Measurements from ENCODE around the gene DUSP14. TPM values are rescaled to one million over a fixed set of nuclear protein-coding genes. Genes with fewer than 3 reads are reported as not detected.

Gene DUSP14
- total and polyA plus RNA-seq, 9 of the 15 experiments (the other 6 are each of a cell fraction or from before 2014, with no cell fraction given) = 20.2 to 74.0 (median 31.8) TPM

- no peak for TF ChIP-seq ZNF224 (CRISPR knock-in tag; IDR thresholded peaks at IDR 0.05)
- no peak for TF ChIP-seq ZC3H4 (CRISPR knock-in tag; IDR thresholded peaks at IDR 0.05; ENCODE audit: borderline replicate concordance)
- TF ChIP-seq ZNF766 (CRISPR knock-in tag; conservative IDR thresholded peaks at IDR 0.05) = no peak
- TF ChIP-seq HMGN3 (IDR thresholded peaks at IDR 0.05; ENCODE audit: borderline replicate concordance, extremely low read depth, insufficient read length, low read depth, low read length) = peak; percentile 38
- no peak for TF ChIP-seq MTF1 (CRISPR knock-in tag; IDR thresholded peaks at IDR 0.05; ENCODE audit: borderline replicate concordance)
- no peak for TF ChIP-seq LEF1 (IDR thresholded peaks at IDR 0.05)
- TF ChIP-seq, protein P1, sequence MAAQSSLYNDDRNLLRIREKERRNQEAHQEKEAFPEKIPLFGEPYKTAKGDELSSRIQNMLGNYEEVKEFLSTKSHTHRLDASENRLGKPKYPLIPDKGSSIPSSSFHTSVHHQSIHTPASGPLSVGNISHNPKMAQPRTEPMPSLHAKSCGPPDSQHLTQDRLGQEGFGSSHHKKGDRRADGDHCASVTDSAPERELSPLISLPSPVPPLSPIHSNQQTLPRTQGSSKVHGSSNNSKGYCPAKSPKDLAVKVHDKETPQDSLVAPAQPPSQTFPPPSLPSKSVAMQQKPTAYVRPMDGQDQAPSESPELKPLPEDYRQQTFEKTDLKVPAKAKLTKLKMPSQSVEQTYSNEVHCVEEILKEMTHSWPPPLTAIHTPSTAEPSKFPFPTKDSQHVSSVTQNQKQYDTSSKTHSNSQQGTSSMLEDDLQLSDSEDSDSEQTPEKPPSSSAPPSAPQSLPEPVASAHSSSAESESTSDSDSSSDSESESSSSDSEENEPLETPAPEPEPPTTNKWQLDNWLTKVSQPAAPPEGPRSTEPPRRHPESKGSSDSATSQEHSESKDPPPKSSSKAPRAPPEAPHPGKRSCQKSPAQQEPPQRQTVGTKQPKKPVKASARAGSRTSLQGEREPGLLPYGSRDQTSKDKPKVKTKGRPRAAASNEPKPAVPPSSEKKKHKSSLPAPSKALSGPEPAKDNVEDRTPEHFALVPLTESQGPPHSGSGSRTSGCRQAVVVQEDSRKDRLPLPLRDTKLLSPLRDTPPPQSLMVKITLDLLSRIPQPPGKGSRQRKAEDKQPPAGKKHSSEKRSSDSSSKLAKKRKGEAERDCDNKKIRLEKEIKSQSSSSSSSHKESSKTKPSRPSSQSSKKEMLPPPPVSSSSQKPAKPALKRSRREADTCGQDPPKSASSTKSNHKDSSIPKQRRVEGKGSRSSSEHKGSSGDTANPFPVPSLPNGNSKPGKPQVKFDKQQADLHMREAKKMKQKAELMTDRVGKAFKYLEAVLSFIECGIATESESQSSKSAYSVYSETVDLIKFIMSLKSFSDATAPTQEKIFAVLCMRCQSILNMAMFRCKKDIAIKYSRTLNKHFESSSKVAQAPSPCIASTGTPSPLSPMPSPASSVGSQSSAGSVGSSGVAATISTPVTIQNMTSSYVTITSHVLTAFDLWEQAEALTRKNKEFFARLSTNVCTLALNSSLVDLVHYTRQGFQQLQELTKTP (IDR thresholded peaks at IDR 0.05; ENCODE audit: low read depth in 1 of 2, partially characterized antibody in 2 of 2) = peak in 1 of 2 experiments; percentile 22
- no peak for TF ChIP-seq TFAM (CRISPR knock-in tag; conservative IDR thresholded peaks at IDR 0.05)
- TF ChIP-seq, protein P2, sequence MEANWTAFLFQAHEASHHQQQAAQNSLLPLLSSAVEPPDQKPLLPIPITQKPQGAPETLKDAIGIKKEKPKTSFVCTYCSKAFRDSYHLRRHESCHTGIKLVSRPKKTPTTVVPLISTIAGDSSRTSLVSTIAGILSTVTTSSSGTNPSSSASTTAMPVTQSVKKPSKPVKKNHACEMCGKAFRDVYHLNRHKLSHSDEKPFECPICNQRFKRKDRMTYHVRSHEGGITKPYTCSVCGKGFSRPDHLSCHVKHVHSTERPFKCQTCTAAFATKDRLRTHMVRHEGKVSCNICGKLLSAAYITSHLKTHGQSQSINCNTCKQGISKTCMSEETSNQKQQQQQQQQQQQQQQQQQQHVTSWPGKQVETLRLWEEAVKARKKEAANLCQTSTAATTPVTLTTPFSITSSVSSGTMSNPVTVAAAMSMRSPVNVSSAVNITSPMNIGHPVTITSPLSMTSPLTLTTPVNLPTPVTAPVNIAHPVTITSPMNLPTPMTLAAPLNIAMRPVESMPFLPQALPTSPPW (CRISPR knock-in tag; IDR thresholded peaks at IDR 0.05) = peak; percentile 96
- no peak for TF ChIP-seq PHB2 (IDR thresholded peaks at IDR 0.05; ENCODE audit: low read depth)
- TF ChIP-seq MAFK (IDR thresholded peaks at IDR 0.05; ENCODE audit: low read length) = no peak
- no peak for TF ChIP-seq ATF1 (CRISPR knock-in tag; IDR thresholded peaks at IDR 0.05)
- no peak for TF ChIP-seq ATF1 (tag; IDR thresholded peaks at IDR 0.05)
- no peak for TF ChIP-seq TRIM28 (IDR thresholded peaks at IDR 0.05)
- TF ChIP-seq PHF8 (IDR thresholded peaks at IDR 0.05; ENCODE audit: borderline replicate concordance, low read length) = peak; percentile 70; the same call in 1 of the 2 replicates
- no peak for TF ChIP-seq SMARCC2 (IDR thresholded peaks at IDR 0.05; ENCODE audit: low read depth)
- no peak for TF ChIP-seq ZNF778 (CRISPR knock-in tag; IDR thresholded peaks at IDR 0.05)
- TF ChIP-seq, protein P3, sequence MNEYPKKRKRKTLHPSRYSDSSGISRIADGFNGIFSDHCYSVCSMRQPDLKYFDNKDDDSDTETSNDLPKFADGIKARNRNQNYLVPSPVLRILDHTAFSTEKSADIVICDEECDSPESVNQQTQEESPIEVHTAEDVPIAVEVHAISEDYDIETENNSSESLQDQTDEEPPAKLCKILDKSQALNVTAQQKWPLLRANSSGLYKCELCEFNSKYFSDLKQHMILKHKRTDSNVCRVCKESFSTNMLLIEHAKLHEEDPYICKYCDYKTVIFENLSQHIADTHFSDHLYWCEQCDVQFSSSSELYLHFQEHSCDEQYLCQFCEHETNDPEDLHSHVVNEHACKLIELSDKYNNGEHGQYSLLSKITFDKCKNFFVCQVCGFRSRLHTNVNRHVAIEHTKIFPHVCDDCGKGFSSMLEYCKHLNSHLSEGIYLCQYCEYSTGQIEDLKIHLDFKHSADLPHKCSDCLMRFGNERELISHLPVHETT (CRISPR knock-in tag; conservative IDR thresholded peaks at IDR 0.05 in 1 of 2, IDR thresholded peaks at IDR 0.05 in 1 of 2) = peak in 1 of 2 experiments; percentile 75; a peak in 2 of 4 replicates
- no peak for TF ChIP-seq RBM39 (optimal IDR thresholded peaks at IDR 0.05; ENCODE audit: low read depth, low read length)
- TF ChIP-seq ZNF121 (CRISPR knock-in tag; conservative IDR thresholded peaks at IDR 0.05) = no peak
- TF ChIP-seq TBP (optimal IDR thresholded peaks at IDR 0.05; ENCODE audit: low read depth, low read length) = peak; percentile 73
- TF ChIP-seq CAMTA2 (CRISPR knock-in tag; conservative IDR thresholded peaks at IDR 0.05) = no peak
- no peak for TF ChIP-seq PRMT5 (CRISPR knock-in tag; IDR thresholded peaks at IDR 0.05)
Observed at GRCh38 chr17:37489197-37490001, at the start of gene DUSP14 (continued).
